RWPE1 (cell line): ENCODE measurements around the gene KCNIP3.

Source experiments
- CTCF ChIA-PET: fragments of 350-600 bp; sonication (Branson Sonifier 250); formaldehyde crosslinking; extraction: SDS; loops from one replicate; lab custom pipeline; 2021; lab: Yijun Ruan, JAX
- POLR2A ChIA-PET: fragments of 400-600 bp; formaldehyde crosslinking; extraction: SDS; loops from one replicate; lab custom pipeline; 2020; ENCODE audit warnings: antibody characterized with exemption; ENCODE audit not compliant: low non-redundant PET; lab: Yijun Ruan, JAX
- DNase-seq: peaks from one replicate; pipeline ENCODE4 v3.0.0; 2012; ENCODE audit warnings: low spot score
- H3K27ac ChIP-seq: fragments of 450-650 bp; 2 replicates; pipeline ENCODE4 v1.5.1; 2017
- CTCF ChIP-seq: fragments of 450-650 bp; conservative IDR thresholded peaks from 2 replicates; pipeline ENCODE4 v1.5.1; 2017; ENCODE audit warnings: low read depth, mild to moderate bottlenecking

Gene KCNIP3

GRCh38 chr2:95372845-95373244 lies 75.7 kb downstream of the KCNIP3 start:
- H3K27ac ChIP-seq = no peak overlapping the region
- no peak for DNase-seq
- ChIA-PET CTCF (no interaction called here), POLR2A (no interaction called here)
- TF ChIP-seq CTCF = no peak

GRCh38 chr2:95374029-95374428 lies 76.9 kb downstream of the KCNIP3 start:
- TF ChIP-seq CTCF = no peak
- DNase-seq = no peak
- ChIA-PET CTCF (interaction anchor here (1.1 kb wide), 1 partner anchor 361 kb away, joined by 3 read pairs; no protein-coding TSS in a partner anchor), POLR2A (no interaction called here)
- no peak overlapping the region for H3K27ac ChIP-seq

- ChIA-PET POLR2A (no interaction called here), CTCF (interaction anchor here (1.1 kb wide), 1 partner anchor 361 kb away, joined by 3 read pairs; no protein-coding TSS in a partner anchor)
- no peak overlapping the region for H3K27ac ChIP-seq
- no peak for TF ChIP-seq CTCF
- DNase-seq = no peak
Observed at GRCh38 chr2:95374451-95374920, 77.3 kb downstream of the KCNIP3 start.

GRCh38 chr2:95374921-95375471 lies 77.8 kb downstream of the KCNIP3 start:
- H3K27ac ChIP-seq = no peak overlapping the region
- ChIA-PET CTCF (no interaction called here), POLR2A (no interaction called here)
- DNase-seq = no peak
- TF ChIP-seq CTCF = no peak

- DNase-seq = no peak
- no peak for TF ChIP-seq CTCF
- ChIA-PET CTCF (interaction anchor here (0.6 kb wide), 1 partner anchor 39 kb away, joined by 3 read pairs; no protein-coding TSS in a partner anchor), POLR2A (no interaction called here)
- no peak overlapping the region for H3K27ac ChIP-seq
Observed at GRCh38 chr2:95375532-95376150, 78.5 kb downstream of the KCNIP3 start.

- ChIA-PET CTCF (no interaction called here), POLR2A (no interaction called here)
- DNase-seq = no peak
- no peak for TF ChIP-seq CTCF
- no peak overlapping the region for H3K27ac ChIP-seq
Observed at GRCh38 chr2:95376311-95377215, 79.4 kb downstream of the KCNIP3 start.
